Measurements from ENCODE around the gene ZFHX3. TPM values are rescaled to one million over a fixed set of nuclear protein-coding genes. Genes with fewer than 3 reads are reported as not detected.
A peak's percentile ranks its signal among the peaks of the same experiment; 100 is the strongest.

Gene ZFHX3
- total RNA-seq, 1 experiment from 2014 or later, result 1.5 TPM

GRCh38 chr16:72818236-72818845 is 229.6 kb downstream of the ZFHX3 start:
- H3K4me1 ChIP-seq (ENCODE audit: insufficient read depth, low read length), result no peaks in the 10 kb centered on the region
- H3K27ac ChIP-seq (ENCODE audit: insufficient read length, low read depth, low read length), result no peak overlapping the region
- no peak overlapping the region for H4K5ac ChIP-seq (ENCODE audit: insufficient read length, low read depth, low read length)
- no peak overlapping the region for H3K14ac ChIP-seq (ENCODE audit: insufficient read depth, low read length)
- no peaks in the 10 kb centered on the region for H3K79me2 ChIP-seq (ENCODE audit: insufficient read depth, low read length)
- H3K56ac ChIP-seq (ENCODE audit: insufficient read length, low read depth, low read length), result no peak overlapping the region
- no peak overlapping the region for H3K4me2 ChIP-seq (ENCODE audit: insufficient read depth, insufficient read length, low read length)
- H3K27me3 ChIP-seq (ENCODE audit: insufficient read depth, low read length), result no peaks in the 10 kb centered on the region
- no peaks in the 10 kb centered on the region for H3K9me3 Mint-ChIP-seq
- H3K9ac ChIP-seq (ENCODE audit: extremely low read depth, insufficient read length, low read length), result no peak overlapping the region
- no peak overlapping the region for H4K8ac ChIP-seq (replicated peaks; ENCODE audit: insufficient read length, low read depth, low read length)
- no peaks in the 10 kb centered on the region for H3K4me1 Mint-ChIP-seq
- no peak overlapping the region for H2AK5ac ChIP-seq (ENCODE audit: insufficient read length, low read length)
- H3K23ac ChIP-seq (ENCODE audit: insufficient read length, low read depth, low read length), result no peak overlapping the region
- H3K27me3 Mint-ChIP-seq (ENCODE audit: low read depth), result peaks cover 5% of the 10 kb centered on the region; the same call in 1 of the 2 replicates
- H3K79me1 ChIP-seq (ENCODE audit: insufficient read depth, low read depth, low read length, poor library complexity, severe bottlenecking), result no peaks in the 10 kb centered on the region
- H3T11ph ChIP-seq (ENCODE audit: low read length), result no peak overlapping the region
- H2BK15ac ChIP-seq (ENCODE audit: low read depth, low read length), result no peak overlapping the region
- no peak overlapping the region for H2BK120ac ChIP-seq (ENCODE audit: low read depth, low read length, poor library complexity, severe bottlenecking)
- no peak overlapping the region for H2BK5ac ChIP-seq (ENCODE audit: insufficient read length, low read length)
- DNase-seq, result no peak
- peak; percentile 62 for TF ChIP-seq CTCF (conservative IDR thresholded peaks at IDR 0.05)
- H3K4me3 Mint-ChIP-seq, result no peak overlapping the region
- no peaks in the 10 kb centered on the region for H3K23me2 ChIP-seq (ENCODE audit: insufficient read length, low read depth, low read length, poor library complexity, severe bottlenecking)
- no peak overlapping the region for H2BK12ac ChIP-seq (ENCODE audit: insufficient read length, low read depth, low read length)
- no peaks in the 10 kb centered on the region for H3K9me3 ChIP-seq (ENCODE audit: control insufficient read depth, low read depth, low read length)
- no peaks in the 10 kb centered on the region for H3K36me3 Mint-ChIP-seq (ENCODE audit: insufficient read depth in 1 of 3, low read depth in 3 of 3)
- H3K4ac ChIP-seq (ENCODE audit: low read depth, low read length), result no peak overlapping the region
- H3K27ac Mint-ChIP-seq, result no peak overlapping the region
- H3K18ac ChIP-seq (ENCODE audit: insufficient read length, low read depth, low read length), result no peak overlapping the region
- H2BK20ac ChIP-seq (ENCODE audit: low read depth, low read length, poor library complexity, severe bottlenecking), result no peak overlapping the region
- no CpG with 5 or more reads among the region's 4 CpGs for WGBS (ENCODE audit: extremely low coverage, insufficient read length, low lambda C conversion rate)
- H4K91ac ChIP-seq (ENCODE audit: insufficient read length, low read depth, low read length), result no peak overlapping the region
- no peaks in the 10 kb centered on the region for H4K20me1 ChIP-seq (ENCODE audit: control insufficient read depth, insufficient read depth, insufficient read length)
- H2AFZ ChIP-seq (ENCODE audit: low read length), result no peak overlapping the region

Data from H9 (cell line).